NCI-H526 treated with DMSO at 0.1 percent for 48 hours (cell line): ENCODE results near the gene TP53RK.

Source experiments
- DNase-seq: peaks from one replicate; lab custom pipeline; 2025; lab: John Stamatoyannopoulos, UW

TP53RK gene

GRCh38 chr20:46706242-46706641, 17.0 kb upstream of the TP53RK start:
- DNase-seq: no peak

GRCh38 chr20:46705378-46705729, 16.1 kb upstream of the TP53RK start:
- DNase-seq: no peak

- no peak for DNase-seq
Measured at GRCh38 chr20:46704714-46705377, 15.6 kb upstream of the TP53RK start.

GRCh38 chr20:46703435-46703834, 14.2 kb upstream of the TP53RK start:
- no peak for DNase-seq

GRCh38 chr20:46702447-46703203, 13.4 kb upstream of the TP53RK start:
- no peak for DNase-seq

- no peak for DNase-seq
Measured at GRCh38 chr20:46701986-46702385, 12.7 kb upstream of the TP53RK start.

- no peak for DNase-seq
Measured at GRCh38 chr20:46701556-46701955, 12.3 kb upstream of the TP53RK start.

GRCh38 chr20:46701057-46701456, 11.8 kb upstream of the TP53RK start:
- no peak for DNase-seq

GRCh38 chr20:46700481-46700880, 11.2 kb upstream of the TP53RK start:
- no peak for DNase-seq

GRCh38 chr20:46699651-46700359, 10.6 kb upstream of the TP53RK start:
- peak; percentile 33 for DNase-seq

- no peak for DNase-seq
Measured at GRCh38 chr20:46698788-46699187, 9.5 kb upstream of the TP53RK start.

- DNase-seq: no peak
Measured at GRCh38 chr20:46696791-46697279, 7.6 kb upstream of the TP53RK start.

GRCh38 chr20:46695892-46696291, 6.6 kb upstream of the TP53RK start:
- peak; percentile 67 for DNase-seq

GRCh38 chr20:46694484-46694883, 5.2 kb upstream of the TP53RK start:
- DNase-seq: no peak

- no peak for DNase-seq
Measured at GRCh38 chr20:46691196-46691595, 2.0 kb upstream of the TP53RK start.

GRCh38 chr20:46690219-46691106, 1.2 kb upstream of the TP53RK start:
- no peak for DNase-seq

GRCh38 chr20:46689754-46690085, 476 bp upstream of the TP53RK start:
- no peak for DNase-seq

GRCh38 chr20:46688151-46689081, 828 bp downstream of the TP53RK start:
- DNase-seq: no peak

GRCh38 chr20:46683939-46684750, 5.1 kb downstream of the TP53RK start:
- peak; percentile 45 for DNase-seq

- DNase-seq: no peak
Measured at GRCh38 chr20:46683668-46683938, 5.6 kb downstream of the TP53RK start.
